Measurements from ENCODE around the gene AKR1C8. TPM values are rescaled to one million over a fixed set of nuclear protein-coding genes. Genes with fewer than 3 reads are reported as not detected.

Gene AKR1C8
- total and polyA plus RNA-seq, 2 of the 13 experiments (the other 11 are each of a cell fraction or from before 2014, with no cell fraction given), result 0.12 TPM; not detected in 1

DNA sequence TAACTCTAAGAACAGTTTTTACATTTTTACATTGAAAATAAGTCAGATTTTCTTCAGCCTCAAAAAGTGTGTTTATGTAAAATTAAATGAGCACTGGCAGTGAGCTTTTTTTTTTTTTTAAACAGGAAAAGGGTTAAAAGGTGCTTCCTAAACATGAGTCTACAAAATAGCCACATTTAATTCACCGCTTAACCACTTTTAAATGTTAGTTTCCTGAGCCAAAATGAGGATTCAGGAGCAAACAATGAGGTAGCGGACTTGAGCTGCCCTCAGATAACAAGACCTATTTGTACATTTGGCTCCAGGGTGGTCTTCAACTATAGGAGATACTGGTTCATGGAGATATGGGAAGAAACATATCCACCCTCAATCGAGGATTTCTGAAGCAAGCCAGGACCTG, 67.9 kb downstream of the AKR1C8 start:
- Histone ChIP-seq H3K27ac (ENCODE audit: extremely low read length, insufficient read depth, low read length) (no peak overlapping the region), H3K4me2 (ENCODE audit: low read depth, low read length) (no peak overlapping the region), H2AFZ (ENCODE audit: low read length) (no peak overlapping the region), H3K9me3 (ENCODE audit: low read length) (peaks cover 27% of the 10 kb centered on the region), H3K36me3 (replicated peaks in 1 of 2; ENCODE audit: control insufficient read depth in 1 of 2, insufficient read depth in 2 of 2, low read length in 2 of 2) (no peaks in the 10 kb centered on the region), H4K20me1 (ENCODE audit: insufficient read depth, low read length) (no peaks in the 10 kb centered on the region), H3K4me3 (replicated peaks in 1 of 3; ENCODE audit: insufficient read depth in 1 of 3, low read depth in 2 of 3, low read length in 3 of 3) (no peak overlapping the region), H3K9ac (ENCODE audit: insufficient read depth, low read depth, low read length) (no peak overlapping the region), H3K79me2 (ENCODE audit: insufficient read depth, low read length) (no peaks in the 10 kb centered on the region), H3K27me3 (ENCODE audit: control insufficient read depth in 1 of 2, insufficient read depth in 2 of 2, low read length in 2 of 2) (no peaks in the 10 kb centered on the region; a peak in 1 of 5 replicates), H3K4me1 (ENCODE audit: insufficient read depth, low read length) (peaks cover 10% of the 10 kb centered on the region)
- DNase-seq (ENCODE audit: low spot score) (no peak), ATAC-seq (no peak), FAIRE-seq (no peak)
- no TSS peak for BruUV-seq (replicated peaks)
- intact Hi-C loops (cut with micrococcal nuclease; ENCODE audit: unreplicated experiment) (no loop called here), in situ Hi-C loops (cut with HindIII; ENCODE audit: extremely low pct_ligation_motif_present, low pct_unique_long_range_greater_than_20kb) (no loop called here)
- 71% methylated on average over 3 of the region's 3 CpGs for WGBS (ENCODE audit: low lambda C conversion rate)
- POLR2A ChIA-PET, result no interaction called here
- CTCF ChIA-PET (ENCODE audit: low intra/inter-chr PET ratio, low total read pairs), result no interaction called here
- TF ChIP-seq, protein P1, sequence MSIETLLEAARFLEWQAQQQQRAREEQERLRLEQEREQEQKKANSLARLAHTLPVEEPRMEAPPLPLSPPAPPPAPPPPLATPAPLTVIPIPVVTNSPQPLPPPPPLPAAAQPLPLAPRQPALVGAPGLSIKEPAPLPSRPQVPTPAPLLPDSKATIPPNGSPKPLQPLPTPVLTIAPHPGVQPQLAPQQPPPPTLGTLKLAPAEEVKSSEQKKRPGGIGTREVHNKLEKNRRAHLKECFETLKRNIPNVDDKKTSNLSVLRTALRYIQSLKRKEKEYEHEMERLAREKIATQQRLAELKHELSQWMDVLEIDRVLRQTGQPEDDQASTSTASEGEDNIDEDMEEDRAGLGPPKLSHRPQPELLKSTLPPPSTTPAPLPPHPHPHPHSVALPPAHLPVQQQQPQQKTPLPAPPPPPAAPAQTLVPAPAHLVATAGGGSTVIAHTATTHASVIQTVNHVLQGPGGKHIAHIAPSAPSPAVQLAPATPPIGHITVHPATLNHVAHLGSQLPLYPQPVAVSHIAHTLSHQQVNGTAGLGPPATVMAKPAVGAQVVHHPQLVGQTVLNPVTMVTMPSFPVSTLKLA (IDR thresholded peaks at IDR 0.05), result no peak

DNA sequence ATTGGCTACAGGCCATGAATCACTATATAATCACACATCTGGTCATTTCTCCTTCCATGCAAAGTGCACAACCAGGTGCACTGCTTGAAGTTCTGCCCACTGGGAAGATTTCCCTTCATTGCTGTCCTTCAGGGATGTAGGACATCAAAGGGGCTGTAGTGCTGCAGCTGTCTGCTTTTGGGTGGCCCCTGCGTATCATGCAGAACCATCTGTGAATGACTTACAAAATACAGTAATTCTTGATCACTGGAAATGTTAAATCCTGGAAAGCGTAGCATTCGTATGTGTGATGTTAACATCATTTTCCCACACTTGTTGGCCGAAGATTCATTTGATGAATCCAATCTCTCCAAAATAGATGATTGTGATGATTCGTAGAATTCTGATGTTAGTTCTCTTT, 68.3 kb downstream of the AKR1C8 start:
- no TSS peak for BruUV-seq (replicated peaks)
- TF ChIP-seq RFXANK (CRISPR knock-in tag; IDR thresholded peaks at IDR 0.05), result no peak
- no peak for TF ChIP-seq ZNF329 (CRISPR knock-in tag; IDR thresholded peaks at IDR 0.05; ENCODE audit: low read depth)
- TF ChIP-seq ATF7-NPFF (CRISPR knock-in tag; IDR thresholded peaks at IDR 0.05; ENCODE audit: low read depth), result no peak
- TF ChIP-seq, protein P2, sequence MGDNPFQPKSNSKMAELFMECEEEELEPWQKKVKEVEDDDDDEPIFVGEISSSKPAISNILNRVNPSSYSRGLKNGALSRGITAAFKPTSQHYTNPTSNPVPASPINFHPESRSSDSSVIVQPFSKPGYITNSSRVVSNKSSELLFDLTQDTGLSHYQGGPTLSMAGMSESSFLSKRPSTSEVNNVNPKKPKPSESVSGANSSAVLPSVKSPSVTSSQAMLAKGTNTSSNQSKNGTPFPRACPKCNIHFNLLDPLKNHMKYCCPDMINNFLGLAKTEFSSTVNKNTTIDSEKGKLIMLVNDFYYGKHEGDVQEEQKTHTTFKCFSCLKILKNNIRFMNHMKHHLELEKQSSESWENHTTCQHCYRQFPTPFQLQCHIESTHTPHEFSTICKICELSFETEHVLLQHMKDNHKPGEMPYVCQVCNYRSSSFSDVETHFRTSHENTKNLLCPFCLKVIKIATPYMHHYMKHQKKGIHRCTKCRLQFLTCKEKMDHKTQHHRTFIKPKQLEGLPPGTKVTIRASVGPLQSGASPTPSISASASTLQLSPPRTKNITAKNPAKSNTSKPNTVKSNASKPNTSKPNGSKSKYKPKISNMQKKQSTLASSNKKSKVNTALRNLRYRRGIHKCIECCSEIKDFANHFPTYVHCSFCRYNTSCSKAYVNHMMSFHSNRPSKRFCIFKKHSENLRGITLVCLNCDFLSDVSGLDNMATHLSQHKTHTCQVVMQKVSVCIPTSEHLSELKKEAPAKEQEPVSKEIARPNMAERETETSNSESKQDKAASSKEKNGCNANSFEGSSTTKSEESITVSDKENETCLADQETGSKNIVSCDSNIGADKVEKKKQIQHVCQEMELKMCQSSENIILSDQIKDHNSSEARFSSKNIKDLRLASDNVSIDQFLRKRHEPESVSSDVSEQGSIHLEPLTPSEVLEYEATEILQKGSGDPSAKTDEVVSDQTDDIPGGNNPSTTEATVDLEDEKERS (CRISPR knock-in tag; IDR thresholded peaks at IDR 0.05), result no peak
- no peak for TF ChIP-seq SMARCC2 (IDR thresholded peaks at IDR 0.05)
- TF ChIP-seq, protein P3, sequence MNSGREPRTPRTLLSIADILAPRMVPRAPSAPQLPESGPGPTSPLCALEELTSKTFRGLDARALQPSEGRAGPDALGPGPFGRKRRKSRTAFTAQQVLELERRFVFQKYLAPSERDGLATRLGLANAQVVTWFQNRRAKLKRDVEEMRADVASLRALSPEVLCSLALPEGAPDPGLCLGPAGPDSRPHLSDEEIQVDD (CRISPR knock-in tag; IDR thresholded peaks at IDR 0.05; ENCODE audit: borderline replicate concordance), result no peak
- no peak for TF ChIP-seq NFIC (IDR thresholded peaks at IDR 0.05; ENCODE audit: low read length)
- TF ChIP-seq ZC3H4 (CRISPR knock-in tag; IDR thresholded peaks at IDR 0.05; ENCODE audit: borderline replicate concordance), result no peak
- TF ChIP-seq ESRRA (CRISPR knock-in tag; IDR thresholded peaks at IDR 0.05; ENCODE audit: low read depth), result no peak
- TF ChIP-seq STAG1 (CRISPR knock-in tag; IDR thresholded peaks at IDR 0.05), result no peak
- no peak for TF ChIP-seq CHCHD3 (CRISPR knock-in tag; IDR thresholded peaks at IDR 0.05)
- TF ChIP-seq, protein P4, sequence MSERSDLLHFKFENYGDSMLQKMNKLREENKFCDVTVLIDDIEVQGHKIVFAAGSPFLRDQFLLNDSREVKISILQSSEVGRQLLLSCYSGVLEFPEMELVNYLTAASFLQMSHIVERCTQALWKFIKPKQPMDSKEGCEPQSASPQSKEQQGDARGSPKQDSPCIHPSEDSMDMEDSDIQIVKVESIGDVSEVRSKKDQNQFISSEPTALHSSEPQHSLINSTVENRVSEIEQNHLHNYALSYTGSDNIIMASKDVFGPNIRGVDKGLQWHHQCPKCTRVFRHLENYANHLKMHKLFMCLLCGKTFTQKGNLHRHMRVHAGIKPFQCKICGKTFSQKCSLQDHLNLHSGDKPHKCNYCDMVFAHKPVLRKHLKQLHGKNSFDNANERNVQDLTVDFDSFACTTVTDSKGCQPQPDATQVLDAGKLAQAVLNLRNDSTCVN (CRISPR knock-in tag; IDR thresholded peaks at IDR 0.05; ENCODE audit: borderline replicate concordance), result no peak
- no peak for TF ChIP-seq ZBTB8A (CRISPR knock-in tag; IDR thresholded peaks at IDR 0.05; ENCODE audit: borderline replicate concordance, low read depth)

More for the DNA sequence above, 68.3 kb downstream of the AKR1C8 start:
- Histone ChIP-seq H3K36me3 (replicated peaks in 1 of 2; ENCODE audit: control insufficient read depth in 1 of 2, insufficient read depth in 2 of 2, low read length in 2 of 2) (no peaks in the 10 kb centered on the region), H4K20me1 (ENCODE audit: insufficient read depth, low read length) (no peaks in the 10 kb centered on the region), H3K27ac (ENCODE audit: extremely low read length, insufficient read depth, low read length) (no peak overlapping the region), H3K4me2 (ENCODE audit: low read depth, low read length) (no peak overlapping the region), H3K9ac (ENCODE audit: insufficient read depth, low read depth, low read length) (no peak overlapping the region), H3K27me3 (ENCODE audit: control insufficient read depth in 1 of 2, insufficient read depth in 2 of 2, low read length in 2 of 2) (no peaks in the 10 kb centered on the region; a peak in 1 of 5 replicates), H3K79me2 (ENCODE audit: insufficient read depth, low read length) (no peaks in the 10 kb centered on the region), H3K4me1 (ENCODE audit: insufficient read depth, low read length) (peaks cover 10% of the 10 kb centered on the region), H3K4me3 (replicated peaks in 1 of 3; ENCODE audit: insufficient read depth in 1 of 3, low read depth in 2 of 3, low read length in 3 of 3) (no peak overlapping the region), H2AFZ (ENCODE audit: low read length) (no peak overlapping the region), H3K9me3 (ENCODE audit: low read length) (peaks cover 27% of the 10 kb centered on the region)
- in situ Hi-C loops (cut with HindIII; ENCODE audit: extremely low pct_ligation_motif_present, low pct_unique_long_range_greater_than_20kb) (no loop called here), intact Hi-C loops (cut with micrococcal nuclease; ENCODE audit: unreplicated experiment) (no loop called here)
- ChIA-PET CTCF (ENCODE audit: low intra/inter-chr PET ratio, low total read pairs) (no interaction called here), POLR2A (no interaction called here)
- FAIRE-seq (no peak), DNase-seq (ENCODE audit: low spot score) (no peak), ATAC-seq (no peak)
- 95% methylated on average over 5 of the region's 5 CpGs for WGBS (ENCODE audit: low lambda C conversion rate)

All from HepG2 (cell line).